Measurements from ENCODE around the gene PBX4.

- no peak for TF ChIP-seq CTCF (IDR thresholded peaks at IDR 0.05; ENCODE audit: low read length)
- TF ChIP-seq EZH2 (IDR thresholded peaks at IDR 0.05; ENCODE audit: borderline replicate concordance, low read length) = no peak
Observed at GRCh38 chr19:19655051-19655594, 36.6 kb upstream of the PBX4 start.

All from OCI-LY1 (cell line).